Activated naive CD8-positive, alpha-beta T cell (primary cell): ENCODE data around the gene ATP5F1D.

Source experiments
- H3K27ac Mint-ChIP-seq: one replicate; pipeline ENCODE4 v1.8.0; 2021; ENCODE audit warnings: mixed read lengths
- H3K27me3 Mint-ChIP-seq: one replicate; pipeline ENCODE4 v1.8.0; 2021; ENCODE audit warnings: mixed read lengths
- H3K36me3 Mint-ChIP-seq: one replicate; pipeline ENCODE4 v1.8.0; 2021; ENCODE audit warnings: mixed read lengths
- H3K4me1 Mint-ChIP-seq: one replicate; pipeline ENCODE4 v1.8.0; 2021; ENCODE audit warnings: low read depth, mixed read lengths
- H3K4me3 Mint-ChIP-seq: one replicate; pipeline ENCODE4 v1.8.0; 2021; ENCODE audit warnings: mild to moderate bottlenecking, mixed read lengths
- H3K9me3 Mint-ChIP-seq: one replicate; pipeline ENCODE4 v1.8.0; 2021; ENCODE audit warnings: low read depth, mixed read lengths

The ATP5F1D gene

GRCh38 chr19:1271528-1272422 is 30.2 kb downstream of the ATP5F1D start:
- Mint-ChIP-seq H3K4me3 (peak overlapping the region; percentile 95), H3K9me3 (no peaks in the 10 kb centered on the region), H3K27me3 (no peaks in the 10 kb centered on the region), H3K4me1 (peaks cover 57% of the 10 kb centered on the region), H3K27ac (peak overlapping the region; percentile 96), H3K36me3 (peaks cover 8% of the 10 kb centered on the region)

- Mint-ChIP-seq H3K9me3 (no peaks in the 10 kb centered on the region), H3K27me3 (no peaks in the 10 kb centered on the region), H3K4me1 (peaks cover 54% of the 10 kb centered on the region), H3K27ac (peak overlapping the region; percentile 84), H3K36me3 (peaks cover 9% of the 10 kb centered on the region), H3K4me3 (peak overlapping the region; percentile 74)
Measured at GRCh38 chr19:1272423-1273262, 31.1 kb downstream of the ATP5F1D start.

DNA sequence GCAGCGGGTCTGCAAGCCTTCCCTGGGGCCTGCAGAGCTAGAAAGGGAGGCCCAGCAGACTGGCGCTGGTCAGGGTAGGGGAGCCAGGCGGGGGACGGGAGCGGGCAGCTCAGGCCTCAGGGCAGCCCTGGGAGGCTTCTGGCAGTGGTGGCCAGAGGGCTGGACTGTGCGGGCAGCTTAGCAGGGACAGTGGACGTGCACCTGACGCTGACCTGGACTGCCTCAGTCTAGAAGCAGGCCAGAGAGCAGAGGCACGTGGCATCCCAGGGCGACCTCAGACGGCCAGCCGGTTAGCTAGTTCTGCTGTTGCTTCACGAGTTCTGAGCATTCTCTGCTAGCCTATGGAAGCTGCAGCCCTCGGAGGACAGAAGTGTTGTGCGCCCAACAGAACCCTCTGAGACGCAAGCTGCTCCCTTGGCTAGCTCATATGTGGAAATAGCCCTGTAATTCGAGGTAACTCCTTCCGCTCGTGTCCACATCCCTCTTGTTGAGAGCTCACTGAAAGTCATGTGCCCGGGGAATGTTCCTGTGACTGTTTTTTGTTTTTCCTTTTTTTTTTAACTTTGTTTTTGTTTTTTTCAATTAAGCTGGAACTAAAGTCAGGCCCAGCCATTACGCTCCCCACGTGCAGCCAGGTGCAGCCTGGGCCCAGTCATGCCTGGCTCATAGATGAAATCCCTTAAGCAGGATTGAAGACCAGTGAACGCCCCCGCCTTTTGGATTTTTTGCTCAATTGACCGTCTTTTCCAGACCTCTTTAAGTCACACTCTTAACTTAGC is 31.9 kb downstream of the ATP5F1D start:
- no peaks in the 10 kb centered on the region for H3K27me3 Mint-ChIP-seq
- peak overlapping the region; percentile 75 for H3K4me3 Mint-ChIP-seq
- H3K27ac Mint-ChIP-seq, result peak overlapping the region; percentile 84
- peaks cover 53% of the 10 kb centered on the region for H3K4me1 Mint-ChIP-seq
- no peaks in the 10 kb centered on the region for H3K9me3 Mint-ChIP-seq
- H3K36me3 Mint-ChIP-seq, result peaks cover 9% of the 10 kb centered on the region

GRCh38 chr19:1274081-1274851 is 32.7 kb downstream of the ATP5F1D start:
- H3K9me3 Mint-ChIP-seq, result no peaks in the 10 kb centered on the region
- peaks cover 48% of the 10 kb centered on the region for H3K4me1 Mint-ChIP-seq
- H3K27me3 Mint-ChIP-seq, result no peaks in the 10 kb centered on the region
- peaks cover 9% of the 10 kb centered on the region for H3K36me3 Mint-ChIP-seq
- peak overlapping the region; percentile 79 for H3K4me3 Mint-ChIP-seq
- H3K27ac Mint-ChIP-seq, result peak overlapping the region; percentile 84

DNA sequence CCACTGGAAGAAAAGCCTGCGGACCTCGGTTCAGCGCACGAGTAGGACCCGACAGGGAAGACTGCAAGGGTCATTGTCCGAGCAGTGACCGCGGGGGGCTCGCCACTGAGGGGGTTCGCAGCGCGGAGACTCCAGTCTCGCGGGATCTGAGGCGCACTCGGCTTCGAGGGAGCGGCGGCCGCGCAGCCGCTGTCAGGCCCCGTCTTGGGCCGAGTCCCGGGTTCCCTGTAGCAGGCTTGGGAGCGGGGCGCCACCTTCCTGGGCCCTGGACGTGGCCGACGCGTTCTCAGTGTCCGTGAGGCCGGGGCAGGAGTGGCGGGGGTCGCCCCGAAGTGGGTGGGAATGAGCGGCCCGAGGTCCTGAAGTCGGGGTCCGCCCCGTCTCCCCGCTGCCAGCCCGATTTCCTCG is 33.3 kb downstream of the ATP5F1D start:
- Mint-ChIP-seq H3K36me3 (peaks cover 11% of the 10 kb centered on the region), H3K9me3 (no peaks in the 10 kb centered on the region), H3K4me1 (peaks cover 52% of the 10 kb centered on the region), H3K4me3 (peak overlapping the region; percentile 79), H3K27ac (no peak overlapping the region), H3K27me3 (no peaks in the 10 kb centered on the region)

DNA sequence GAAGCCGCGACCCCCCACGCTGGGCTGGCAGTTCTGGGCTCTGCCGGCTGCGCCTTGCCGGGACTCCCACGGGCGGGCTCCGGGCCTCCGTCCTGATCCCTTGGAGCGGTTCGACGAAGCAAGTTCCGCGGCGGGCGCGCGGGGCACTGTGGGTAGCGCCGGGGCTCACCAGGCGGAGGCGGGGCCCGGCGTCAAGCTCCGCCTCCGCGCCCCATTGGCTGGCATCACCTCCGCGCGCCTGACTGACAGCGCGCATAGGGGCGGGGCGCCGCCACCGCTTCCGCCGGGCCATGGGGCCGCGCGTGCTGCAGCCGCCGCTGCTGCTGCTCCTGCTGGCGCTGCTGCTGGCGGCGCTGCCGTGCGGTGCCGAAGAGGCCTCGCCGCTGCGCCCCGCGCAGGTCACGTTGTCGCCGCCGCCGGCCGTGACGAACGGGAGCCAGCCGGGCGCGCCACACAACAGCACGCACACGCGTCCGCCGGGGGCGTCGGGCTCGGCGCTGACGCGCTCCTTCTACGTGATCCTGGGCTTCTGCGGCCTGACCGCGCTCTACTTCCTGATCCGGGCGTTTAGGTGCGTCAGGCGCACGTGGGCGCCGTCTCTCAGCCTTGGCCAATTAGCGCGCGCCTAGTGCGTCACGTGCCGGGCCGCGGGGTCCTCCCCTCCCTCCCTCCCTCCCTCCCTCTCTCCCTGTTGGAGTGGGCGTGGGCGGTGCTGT is 33.9 kb downstream of the ATP5F1D start, which contains the start of gene FAM174C:
Gene FAM174C (plus strand): TSS at position 271 of the 716 bp plus-strand sequence. CDS start 20 bp downstream, at position 291.
- Mint-ChIP-seq H3K27me3 (no peaks in the 10 kb centered on the region), H3K4me1 (peaks cover 50% of the 10 kb centered on the region), H3K4me3 (peak within 1 kb of the TSS; percentile 93), H3K36me3 (peaks cover 9% of the 10 kb centered on the region), H3K27ac (peak within 1 kb of the TSS; percentile 97), H3K9me3 (no peaks in the 10 kb centered on the region)

- H3K4me1 Mint-ChIP-seq, result peaks cover 44% of the 10 kb centered on the region
- H3K9me3 Mint-ChIP-seq, result no peaks in the 10 kb centered on the region
- no peaks in the 10 kb centered on the region for H3K27me3 Mint-ChIP-seq
- H3K27ac Mint-ChIP-seq, result peak overlapping the region; percentile 97
- peak overlapping the region; percentile 93 for H3K4me3 Mint-ChIP-seq
- peaks cover 9% of the 10 kb centered on the region for H3K36me3 Mint-ChIP-seq
Measured at GRCh38 chr19:1275976-1276627, 34.6 kb downstream of the ATP5F1D start.

DNA sequence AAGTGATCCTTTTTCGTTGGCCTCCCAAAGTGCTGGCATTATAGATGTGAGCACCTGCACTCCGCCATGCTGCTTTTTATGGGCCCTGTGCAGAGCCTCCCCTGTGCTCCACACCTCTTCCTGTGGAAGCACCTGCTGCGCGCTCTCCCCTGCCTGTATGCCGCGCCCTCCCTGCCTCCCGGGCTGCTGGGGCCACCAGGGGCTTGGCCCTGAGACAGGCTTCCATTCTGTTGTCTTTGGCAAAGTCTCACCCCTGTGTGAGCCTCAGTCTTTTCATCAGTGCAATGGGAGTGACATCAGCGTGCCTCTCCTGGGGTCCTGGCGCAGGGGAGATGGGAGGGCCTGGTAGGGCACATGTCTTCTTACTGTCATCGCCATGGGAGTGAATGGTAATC is 35.1 kb downstream of the ATP5F1D start:
- no peaks in the 10 kb centered on the region for H3K27me3 Mint-ChIP-seq
- H3K36me3 Mint-ChIP-seq, result peaks cover 9% of the 10 kb centered on the region
- H3K9me3 Mint-ChIP-seq, result no peaks in the 10 kb centered on the region
- H3K4me1 Mint-ChIP-seq, result peaks cover 41% of the 10 kb centered on the region
- H3K4me3 Mint-ChIP-seq, result peak overlapping the region; percentile 93
- peak overlapping the region; percentile 97 for H3K27ac Mint-ChIP-seq

GRCh38 chr19:1277061-1277460 is 35.5 kb downstream of the ATP5F1D start:
- peak overlapping the region; percentile 97 for H3K27ac Mint-ChIP-seq
- peak overlapping the region; percentile 93 for H3K4me3 Mint-ChIP-seq
- peaks cover 38% of the 10 kb centered on the region for H3K4me1 Mint-ChIP-seq
- no peaks in the 10 kb centered on the region for H3K9me3 Mint-ChIP-seq
- no peaks in the 10 kb centered on the region for H3K27me3 Mint-ChIP-seq
- H3K36me3 Mint-ChIP-seq, result peaks cover 9% of the 10 kb centered on the region

DNA sequence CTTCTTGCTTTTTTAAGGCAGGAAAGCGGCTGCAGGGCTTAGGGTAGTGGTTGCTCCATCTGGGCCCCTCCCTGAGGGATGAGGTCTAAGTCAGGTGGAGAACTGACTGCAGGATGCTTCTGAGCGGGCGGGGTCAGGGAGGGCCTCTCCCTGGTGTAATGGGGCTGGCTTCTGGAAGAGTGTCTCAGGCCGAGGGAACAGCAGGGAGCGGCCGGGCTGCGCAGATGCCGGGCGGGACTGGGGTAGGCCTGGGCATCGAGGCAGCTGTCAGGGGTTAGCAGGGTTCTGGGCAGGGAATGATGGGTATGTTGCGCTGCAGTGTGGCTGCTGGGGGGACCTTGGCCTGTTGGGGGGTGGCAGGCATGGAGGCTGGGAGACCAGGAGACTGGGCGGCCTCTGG is 36.5 kb downstream of the ATP5F1D start:
- H3K27me3 Mint-ChIP-seq, result no peaks in the 10 kb centered on the region
- H3K4me3 Mint-ChIP-seq, result peak overlapping the region; percentile 46
- H3K27ac Mint-ChIP-seq, result peak overlapping the region; percentile 16
- peaks cover 29% of the 10 kb centered on the region for H3K4me1 Mint-ChIP-seq
- peaks cover 9% of the 10 kb centered on the region for H3K36me3 Mint-ChIP-seq
- no peaks in the 10 kb centered on the region for H3K9me3 Mint-ChIP-seq

- Mint-ChIP-seq H3K36me3 (peaks cover 5% of the 10 kb centered on the region), H3K4me3 (no peak overlapping the region), H3K4me1 (peaks cover 21% of the 10 kb centered on the region), H3K27me3 (no peaks in the 10 kb centered on the region), H3K27ac (no peak overlapping the region), H3K9me3 (no peaks in the 10 kb centered on the region)
Measured at GRCh38 chr19:1278713-1279660, 37.4 kb downstream of the ATP5F1D start.

GRCh38 chr19:1279782-1280341 is 38.3 kb downstream of the ATP5F1D start:
- Mint-ChIP-seq H3K36me3 (peaks cover 5% of the 10 kb centered on the region), H3K27ac (no peak overlapping the region), H3K27me3 (peaks cover 7% of the 10 kb centered on the region), H3K9me3 (no peaks in the 10 kb centered on the region), H3K4me3 (peak overlapping the region; percentile 57), H3K4me1 (peaks cover 24% of the 10 kb centered on the region)
